D721Med (cell line): ENCODE data around the gene SMIM10.

Experiments
- DNase-seq: peaks from one replicate; pipeline ENCODE4 v3.0.0; 2011; ENCODE audit warnings: low spot score; ENCODE audit not compliant: insufficient read length
- FAIRE-seq: peaks from 2 replicates; lab custom pipeline; 2011; peaks lifted over from hg19 to GRCh38; lab: Jason Lieb, UNC
- TF ChIP-seq, protein P1 (sequence below): IDR thresholded peaks from 2 replicates; pipeline ENCODE4 v1.5.1; 2012; ENCODE audit warnings: mild to moderate bottlenecking, control low read depth; ENCODE audit not compliant: insufficient read depth; ENCODE audit errors: missing control alignments

SMIM10 gene

DNA sequence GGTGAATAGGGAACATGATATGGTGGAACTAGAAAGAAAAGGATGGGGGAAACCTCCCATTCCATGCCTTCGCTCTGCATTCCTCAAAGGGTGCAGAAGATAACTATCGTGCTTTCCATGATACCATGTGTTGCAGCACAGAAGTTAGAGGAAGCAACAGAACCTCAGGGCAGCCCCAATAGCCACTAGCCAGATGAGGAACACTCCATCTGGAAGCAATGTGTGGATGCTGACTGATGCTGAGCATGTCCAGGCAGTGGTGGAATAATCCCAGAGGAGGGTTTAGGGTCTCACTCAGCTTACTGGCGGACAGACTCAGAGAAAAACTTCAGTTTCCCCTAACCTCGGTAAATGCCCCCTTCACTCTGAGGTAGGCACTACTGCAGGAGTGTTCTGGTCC, 7.5 kb downstream of the SMIM10 start:
- DNase-seq (no peak), FAIRE-seq (no peak)
- TF ChIP-seq, protein P1, sequence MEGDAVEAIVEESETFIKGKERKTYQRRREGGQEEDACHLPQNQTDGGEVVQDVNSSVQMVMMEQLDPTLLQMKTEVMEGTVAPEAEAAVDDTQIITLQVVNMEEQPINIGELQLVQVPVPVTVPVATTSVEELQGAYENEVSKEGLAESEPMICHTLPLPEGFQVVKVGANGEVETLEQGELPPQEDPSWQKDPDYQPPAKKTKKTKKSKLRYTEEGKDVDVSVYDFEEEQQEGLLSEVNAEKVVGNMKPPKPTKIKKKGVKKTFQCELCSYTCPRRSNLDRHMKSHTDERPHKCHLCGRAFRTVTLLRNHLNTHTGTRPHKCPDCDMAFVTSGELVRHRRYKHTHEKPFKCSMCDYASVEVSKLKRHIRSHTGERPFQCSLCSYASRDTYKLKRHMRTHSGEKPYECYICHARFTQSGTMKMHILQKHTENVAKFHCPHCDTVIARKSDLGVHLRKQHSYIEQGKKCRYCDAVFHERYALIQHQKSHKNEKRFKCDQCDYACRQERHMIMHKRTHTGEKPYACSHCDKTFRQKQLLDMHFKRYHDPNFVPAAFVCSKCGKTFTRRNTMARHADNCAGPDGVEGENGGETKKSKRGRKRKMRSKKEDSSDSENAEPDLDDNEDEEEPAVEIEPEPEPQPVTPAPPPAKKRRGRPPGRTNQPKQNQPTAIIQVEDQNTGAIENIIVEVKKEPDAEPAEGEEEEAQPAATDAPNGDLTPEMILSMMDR: no peak

DNA sequence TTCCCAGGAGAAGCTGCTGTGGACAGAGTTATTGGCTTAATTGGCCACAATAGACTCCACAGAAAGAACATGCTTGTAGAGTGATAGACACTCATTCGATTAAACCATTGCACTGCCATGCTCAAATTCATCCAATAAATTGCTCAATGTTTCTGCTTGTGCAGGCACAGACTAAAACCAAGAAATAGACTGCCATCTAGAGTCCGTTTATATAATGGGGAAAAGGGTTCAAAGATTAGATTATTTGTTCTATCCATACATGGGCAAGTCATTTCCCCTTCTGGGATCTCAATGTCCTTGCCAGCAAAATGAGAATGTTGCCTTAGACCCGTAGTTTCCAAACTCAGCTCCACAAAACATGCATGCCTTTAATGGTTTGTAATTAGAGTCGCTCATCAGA, 8.7 kb downstream of the SMIM10 start:
- FAIRE-seq: no peak
- DNase-seq: no peak
- TF ChIP-seq, protein P1: peak; percentile 37

DNA sequence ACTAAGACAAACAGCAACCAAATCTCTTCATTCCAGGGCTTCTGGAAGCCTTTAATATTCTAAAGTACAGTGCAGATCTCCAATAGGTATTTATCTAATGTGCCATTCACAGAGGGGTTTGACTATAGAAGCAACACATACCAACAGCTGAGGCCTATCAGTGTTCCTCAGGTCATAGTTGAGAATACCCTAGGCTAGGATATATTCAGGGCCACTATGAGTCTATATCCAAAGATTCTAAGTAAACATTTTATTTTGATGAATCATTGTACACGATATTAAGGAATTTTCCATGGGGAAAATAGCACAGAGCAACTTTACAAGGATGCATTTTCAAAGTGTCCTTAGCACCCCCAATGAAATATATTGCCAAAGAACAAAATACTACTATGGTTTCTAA, 9.7 kb downstream of the SMIM10 start:
- FAIRE-seq (no peak), DNase-seq (no peak)
- TF ChIP-seq, protein P1: no peak

DNA sequence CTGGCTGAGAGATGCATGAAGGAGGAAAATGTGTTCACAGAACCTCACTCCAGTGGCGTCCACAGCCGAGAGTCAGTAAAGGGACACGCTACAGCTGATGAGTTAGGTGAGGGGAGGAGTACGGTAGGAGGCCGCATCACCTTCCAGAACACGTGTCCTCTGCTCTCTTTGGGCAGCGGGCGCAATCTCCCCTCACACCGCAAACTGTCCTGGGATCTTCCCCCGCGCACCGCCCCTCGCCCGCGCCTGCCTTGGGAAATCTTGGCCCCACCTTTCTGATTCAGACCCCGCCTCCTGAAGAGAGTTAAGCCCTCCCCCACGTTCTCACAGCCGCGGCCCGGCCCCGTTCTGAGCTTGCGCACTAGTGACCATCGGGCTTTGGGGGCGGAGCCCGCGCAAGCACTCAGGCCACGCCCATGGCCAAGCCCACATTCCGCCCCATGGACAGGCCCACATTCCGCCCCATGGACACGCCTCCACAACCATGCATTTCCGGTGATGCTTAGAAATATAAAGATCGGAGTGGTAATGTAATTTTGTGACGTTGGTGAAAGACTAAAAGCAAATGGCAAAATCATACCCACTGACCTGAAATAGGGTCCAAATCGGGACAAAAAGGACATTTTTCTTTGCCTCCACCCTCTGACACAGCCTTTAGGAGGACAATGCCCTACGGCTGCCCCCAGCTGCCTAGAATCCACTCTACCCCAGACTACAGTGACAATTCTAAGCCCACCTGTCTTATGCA, 13.3 kb downstream of the SMIM10 start:
- DNase-seq (peak; percentile 44), FAIRE-seq (no peak)
- TF ChIP-seq, protein P1: no peak

DNA sequence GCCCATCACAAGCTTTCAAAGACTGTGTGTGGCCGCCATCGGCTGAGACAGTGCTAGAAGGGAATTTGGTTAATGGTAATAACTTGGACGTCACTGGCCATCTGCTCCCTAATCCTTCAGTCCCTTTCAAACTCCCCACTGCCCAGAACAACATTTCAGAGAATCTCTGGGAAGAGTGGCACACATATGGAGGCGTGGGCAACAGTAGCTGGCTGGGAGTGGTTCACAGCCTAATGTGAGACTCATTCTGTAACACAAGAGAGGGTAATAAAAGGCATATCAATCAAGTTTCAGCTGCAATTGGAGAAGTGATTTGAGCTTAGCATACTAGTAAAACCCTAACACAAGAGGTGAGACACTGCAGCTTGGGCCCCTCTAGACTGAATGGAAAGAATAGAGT, 15.4 kb downstream of the SMIM10 start:
- no peak for DNase-seq
- TF ChIP-seq, protein P1: no peak
- FAIRE-seq: no peak

DNA sequence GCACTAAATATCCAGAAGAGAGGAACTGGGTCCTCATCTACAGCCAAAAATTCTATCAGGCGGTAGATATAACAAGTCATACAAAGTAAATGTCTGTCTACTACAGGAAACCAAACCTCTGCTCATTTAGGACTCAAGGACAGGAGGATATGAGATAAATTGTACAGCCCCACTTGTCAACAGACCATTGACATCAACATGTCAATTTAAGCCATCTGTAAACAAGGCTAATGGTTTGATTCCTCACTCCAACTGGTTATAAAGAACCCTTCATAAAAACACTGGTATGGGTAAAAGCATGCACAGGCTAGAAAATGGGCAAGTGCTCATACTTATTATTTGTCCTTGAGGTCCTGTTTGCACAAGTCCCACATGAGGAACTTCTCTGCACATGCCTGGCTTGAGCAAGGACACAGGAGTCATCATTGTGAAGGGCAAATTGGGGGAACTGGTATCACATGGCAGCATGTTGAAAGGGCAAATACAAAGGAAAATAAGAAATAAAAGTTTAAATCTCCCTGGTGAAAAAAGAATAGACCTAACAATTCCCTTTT, 18.3 kb downstream of the SMIM10 start:
- DNase-seq (no peak), FAIRE-seq (no peak)
- TF ChIP-seq, protein P1: no peak

DNA sequence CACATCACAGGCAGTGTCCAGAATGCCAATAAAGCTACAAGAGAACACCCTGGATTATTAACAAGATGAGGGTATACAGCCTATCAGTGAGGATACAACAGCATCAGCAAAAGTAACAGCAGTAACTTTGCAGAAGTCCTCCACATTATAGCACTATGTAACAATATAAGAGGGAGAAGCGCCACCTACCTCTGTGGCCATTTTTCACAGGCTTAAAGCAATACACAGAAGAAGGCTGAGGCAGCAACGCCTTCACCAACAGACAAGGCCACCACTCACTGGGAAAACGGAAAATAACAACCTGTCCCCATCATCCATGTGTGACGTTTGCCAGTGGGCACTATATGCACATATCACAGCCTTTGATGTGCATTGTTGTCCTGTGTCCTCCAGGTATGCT, 19.0 kb downstream of the SMIM10 start:
- TF ChIP-seq, protein P1: no peak
- DNase-seq (no peak), FAIRE-seq (no peak)
